ENCODE data around the gene TESK1. TPM values are rescaled to one million over a fixed set of nuclear protein-coding genes. Genes with fewer than 3 reads are reported as not detected.
"Not testable (repeated sequence)": the region's sequence is repeated elsewhere in the genome, so short reads cannot be mapped to it uniquely, and the experiment has no call there.

Gene TESK1
- polyA plus RNA-seq, 10 donors, result 30.3 to 41.7 (median 33.7) TPM

DNA sequence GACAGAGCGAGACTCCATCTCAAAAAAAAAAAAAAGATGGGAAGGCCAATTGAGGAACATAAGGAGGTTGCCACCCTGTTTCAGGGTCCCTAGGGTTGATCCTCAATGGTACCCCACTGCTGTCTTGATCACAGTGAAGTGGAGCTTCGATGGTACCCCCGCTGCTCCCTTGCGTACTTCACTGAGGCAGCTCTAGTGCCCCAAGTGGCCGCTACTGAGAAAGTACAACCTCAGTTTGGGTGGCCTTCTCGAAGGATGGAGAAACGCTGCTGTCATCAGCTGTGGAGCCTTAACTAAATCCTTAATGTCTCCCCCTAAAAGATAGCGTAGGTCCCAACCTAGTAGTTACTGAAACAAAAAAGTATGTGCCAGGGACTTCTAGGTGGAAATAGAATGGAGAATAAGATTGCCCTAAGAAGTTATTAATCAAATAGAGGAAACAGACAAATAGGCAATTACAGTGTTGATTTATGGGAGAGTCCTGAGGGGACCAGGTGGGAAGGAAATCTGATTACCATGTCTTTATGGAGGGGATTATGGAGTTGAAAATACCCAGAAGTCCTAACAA lies 6.3 kb downstream of the TESK1 start:
- peak in 1 of 3 donors; percentile 49 for DNase-seq

DNA sequence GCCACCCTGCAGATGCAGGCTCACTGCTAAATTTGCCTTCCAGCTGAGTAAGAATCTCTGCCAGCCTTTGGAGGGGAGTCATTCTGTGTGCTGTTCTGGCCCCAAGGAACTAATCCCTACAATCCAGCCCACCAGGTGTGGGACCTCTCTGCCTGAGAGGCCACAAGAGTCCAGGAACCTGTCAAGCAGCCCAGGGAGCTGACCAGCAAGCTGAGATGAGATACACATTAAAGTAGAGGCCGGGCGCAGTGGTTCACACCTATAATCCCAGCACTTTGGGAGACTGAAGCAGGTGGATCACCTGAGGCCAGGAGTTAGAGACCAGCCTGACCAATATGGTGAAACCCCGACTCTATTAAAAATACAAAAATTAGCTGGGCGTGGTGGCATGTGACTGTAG lies 7.0 kb downstream of the TESK1 start:
- DNase-seq, result not testable (repeated sequence)

DNA sequence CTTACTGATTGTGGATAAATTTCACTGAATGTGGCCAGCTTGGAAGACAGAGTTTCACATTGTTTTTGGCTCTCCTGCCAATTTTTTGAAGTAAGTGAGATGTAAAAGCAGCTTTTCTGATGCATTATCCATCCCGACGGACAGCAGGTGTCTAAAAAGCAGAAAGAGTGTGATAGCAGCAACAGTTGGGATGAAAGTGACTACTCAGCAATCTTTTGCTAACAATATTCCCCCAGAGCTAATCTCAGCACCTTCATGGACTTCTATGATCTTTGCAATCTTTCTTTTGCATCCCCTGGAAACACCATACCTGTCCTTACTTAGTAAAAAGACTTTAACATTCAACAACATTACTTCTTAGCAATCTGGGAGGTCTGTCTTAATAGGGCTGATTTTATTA lies 7.8 kb downstream of the TESK1 start:
- no peak for DNase-seq

- no peak for DNase-seq
These were observed 11.1 kb downstream of the TESK1 start for GRCh38 chr9:35615981-35616680.

DNA sequence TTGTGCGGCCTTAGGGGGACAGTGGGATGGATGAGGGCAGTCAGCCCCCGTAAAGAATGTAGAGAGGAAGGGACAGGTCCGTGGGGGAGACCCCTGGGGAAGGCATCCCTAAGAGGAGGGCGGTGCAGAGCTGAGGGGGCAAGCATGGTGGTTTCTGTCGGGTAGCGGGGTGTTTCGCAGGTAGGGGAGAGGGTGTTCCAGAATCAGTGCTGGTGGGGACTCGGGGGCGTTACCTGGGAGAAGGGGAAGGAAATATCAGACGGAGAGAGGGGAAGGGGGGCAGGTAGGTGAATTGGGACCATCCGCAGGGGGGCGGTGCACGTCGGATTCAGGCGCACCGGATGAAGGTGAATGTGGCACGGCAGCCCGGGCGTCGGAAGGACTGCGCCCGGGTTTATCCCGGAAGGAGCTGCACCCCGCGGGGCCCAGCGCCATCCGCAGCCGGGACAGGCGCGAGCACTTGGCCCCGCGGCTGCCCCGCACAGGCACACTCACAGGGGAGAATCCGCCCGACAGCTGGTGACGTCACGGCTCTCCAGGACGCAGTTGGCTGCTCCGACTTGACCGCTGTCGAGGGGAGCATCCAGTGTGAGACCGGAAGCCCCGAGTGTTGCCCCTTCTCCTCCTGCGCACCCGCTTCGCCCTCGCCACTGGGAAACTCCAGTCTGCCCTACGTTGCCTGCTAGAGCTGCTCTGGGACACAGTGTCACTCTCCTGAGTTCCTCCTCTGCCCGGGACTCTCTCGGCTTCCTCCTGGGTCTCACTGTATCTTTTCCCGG lies 11.8 kb downstream of the TESK1 start:
- peak in 1 of 3 donors; percentile 69 for DNase-seq

- DNase-seq, result no peak
These were observed 12.5 kb downstream of the TESK1 start for GRCh38 chr9:35617548-35617947.

DNA sequence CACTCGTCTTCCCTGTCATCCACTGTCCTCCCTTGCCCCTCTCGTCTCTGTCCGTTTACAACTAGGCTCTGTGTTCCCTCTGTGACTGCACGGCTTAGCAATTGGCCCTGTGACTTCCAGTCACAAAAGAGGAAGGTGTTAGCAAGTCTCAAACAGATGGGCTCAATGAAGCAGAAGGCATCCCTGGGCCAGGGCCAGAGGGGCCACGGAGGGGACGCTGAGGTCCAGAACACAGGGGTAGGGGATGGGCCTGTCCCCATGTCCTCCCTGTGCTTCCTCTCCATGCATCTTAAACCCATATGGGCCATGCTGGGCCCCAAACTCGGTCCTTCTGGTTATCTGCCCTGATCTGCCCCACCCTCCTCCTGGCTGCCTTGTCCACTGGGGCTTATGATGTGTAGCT lies 13.3 kb downstream of the TESK1 start, which contains the start of gene CD72:
Gene CD72 (minus strand): TSS at position 89 of the 403 bp plus-strand sequence. CDS start 110 bp downstream, outside the sequence.
- DNase-seq, result no peak

DNA sequence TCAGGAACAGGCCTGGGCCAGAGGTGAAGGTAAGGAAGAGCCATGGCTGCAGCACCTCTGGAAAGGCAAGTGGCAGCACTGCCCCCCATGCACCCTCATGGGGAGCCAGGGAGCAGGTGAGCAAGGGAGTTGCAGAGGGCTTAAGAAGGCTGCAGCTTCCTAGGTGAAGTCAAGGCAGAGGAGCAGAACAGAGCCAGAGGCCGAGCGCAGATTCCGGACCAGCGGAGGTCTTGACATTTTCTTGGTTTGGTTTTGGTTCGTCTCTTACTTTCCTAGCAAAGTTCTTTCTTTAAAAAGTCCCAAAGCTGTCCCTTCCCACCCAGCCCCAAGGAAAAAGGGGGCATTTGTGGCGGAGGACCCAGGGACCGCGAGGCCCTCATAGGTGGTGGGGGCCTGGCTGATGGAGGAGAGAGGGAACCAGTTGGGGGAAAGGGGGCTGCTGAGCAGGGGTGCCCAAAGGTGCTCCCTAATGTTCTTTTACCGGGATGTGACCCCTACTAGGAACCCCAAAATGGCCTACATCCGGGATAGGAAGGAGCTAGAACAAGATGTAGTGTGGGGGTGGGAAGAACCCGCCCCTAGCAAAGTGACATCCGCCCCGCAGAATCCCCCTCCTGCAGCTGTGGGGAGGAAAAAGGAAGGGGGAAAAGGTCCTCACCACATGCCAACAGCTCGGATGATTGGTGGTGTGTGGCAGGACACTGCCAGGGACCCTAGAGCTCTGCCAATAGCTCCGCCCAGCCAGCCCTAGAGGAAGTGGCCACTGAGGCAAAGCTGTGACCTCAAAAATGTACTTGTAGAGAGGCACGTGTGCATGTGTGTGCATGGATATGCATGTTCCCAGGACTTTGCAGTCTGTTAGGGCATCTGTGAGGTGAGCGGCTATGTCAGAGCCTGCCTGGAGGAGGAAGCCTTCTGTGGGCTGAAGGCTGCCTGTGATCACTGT lies 14.1 kb downstream of the TESK1 start:
- no peak for DNase-seq

DNA sequence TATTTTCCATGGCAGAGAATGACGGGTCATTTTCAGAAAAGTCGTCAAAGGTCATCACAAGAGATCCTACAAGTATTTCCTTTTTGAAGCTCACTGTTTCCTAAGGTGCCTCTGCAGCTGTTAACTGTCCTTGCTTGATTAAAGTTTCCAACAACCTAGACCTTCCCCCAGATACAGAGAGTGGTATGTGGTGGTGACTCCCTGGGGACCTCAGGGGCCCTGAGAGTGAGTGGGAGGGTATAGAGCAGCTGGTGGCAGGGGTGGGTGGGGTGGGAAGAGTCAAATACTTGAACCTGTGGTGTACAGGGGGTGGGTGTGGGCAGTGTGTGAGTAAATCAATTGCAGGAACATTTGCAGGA lies 14.7 kb downstream of the TESK1 start:
- DNase-seq, result no peak

GRCh38 chr9:35627575-35627974 lies 22.5 kb downstream of the TESK1 start:
- DNase-seq, result no peak

DNA sequence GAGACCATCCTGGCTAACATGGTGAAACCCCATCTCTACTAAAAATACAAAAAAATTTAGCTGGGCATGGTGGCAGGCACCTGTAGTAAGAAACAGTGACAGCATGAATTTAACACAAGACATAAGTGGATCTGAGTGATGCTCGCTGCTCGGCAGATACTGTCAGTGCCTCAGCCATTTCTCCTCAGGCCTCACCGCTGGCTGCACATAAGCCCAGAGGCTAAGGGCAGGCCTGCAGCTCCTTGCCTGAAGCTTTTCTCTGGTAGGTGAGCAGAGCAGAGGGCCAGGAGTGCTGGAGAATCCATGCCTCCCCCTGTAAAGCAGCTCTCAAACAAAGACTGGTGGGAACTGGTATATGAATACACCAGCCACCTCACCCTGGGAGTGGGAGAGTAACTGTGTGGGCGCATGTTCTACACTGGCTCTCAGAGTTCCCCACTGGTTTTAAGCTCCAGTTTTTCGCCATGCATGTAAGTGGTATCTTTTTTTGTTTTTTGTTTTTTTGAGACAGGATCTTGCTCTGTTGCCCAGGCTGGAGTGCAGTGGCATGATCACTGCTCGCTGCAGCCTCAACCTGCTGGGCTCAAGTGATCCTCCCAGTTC lies 23.4 kb downstream of the TESK1 start:
- DNase-seq, result no peak

GRCh38 chr9:35629597-35629996 lies 24.5 kb downstream of the TESK1 start:
- DNase-seq, result no peak

- no peak for DNase-seq
These were observed 30.7 kb downstream of the TESK1 start for GRCh38 chr9:35635730-35636129.

- no peak for DNase-seq
These were observed 31.2 kb downstream of the TESK1 start for GRCh38 chr9:35636135-35636876.

DNA sequence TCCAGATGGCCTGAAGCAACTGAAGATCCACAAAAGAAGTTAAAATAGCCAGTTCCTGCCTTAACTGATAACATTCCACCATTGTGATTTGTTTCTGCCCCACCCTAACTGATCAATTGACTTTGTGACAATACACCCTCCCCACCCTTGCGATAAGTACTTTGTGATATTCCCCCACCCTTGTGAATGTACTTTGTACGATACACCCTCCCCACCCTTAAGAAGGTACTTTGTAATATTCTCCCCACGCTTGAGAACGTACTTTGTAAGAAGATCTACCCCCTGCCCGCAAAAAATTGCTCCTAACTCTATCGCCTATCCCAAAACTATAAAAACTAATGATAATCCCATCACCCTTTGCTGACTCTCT lies 31.8 kb downstream of the TESK1 start:
- DNase-seq, result not testable (repeated sequence)

DNA sequence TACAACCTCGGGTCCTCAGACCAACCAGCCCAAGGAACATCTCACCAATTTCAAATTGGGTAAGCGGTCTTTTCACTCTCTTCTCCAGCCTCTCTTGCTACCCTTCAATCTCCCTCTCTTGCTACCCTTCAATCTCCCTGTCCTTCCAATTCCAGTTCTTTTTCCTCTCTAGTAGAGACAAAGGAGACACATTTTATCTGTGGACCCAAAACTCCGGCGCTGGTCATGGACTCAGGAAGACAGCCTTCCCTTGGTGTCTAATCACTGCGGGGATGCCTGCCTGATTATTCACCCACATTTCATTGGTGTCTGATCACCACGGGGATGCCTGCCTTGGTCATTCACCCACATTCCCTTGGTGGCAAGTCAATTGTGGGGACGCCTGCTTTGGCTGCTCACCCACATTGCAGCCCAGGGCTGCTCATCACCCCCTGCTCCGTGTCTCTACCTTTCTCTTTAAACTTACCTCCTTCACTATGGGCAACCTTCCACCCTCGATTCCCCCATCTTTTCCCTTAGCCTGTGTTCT lies 32.4 kb downstream of the TESK1 start:
- not testable (repeated sequence) for DNase-seq

- DNase-seq, result not testable (repeated sequence)
These were observed 33.7 kb downstream of the TESK1 start for GRCh38 chr9:35638751-35639150.

DNA sequence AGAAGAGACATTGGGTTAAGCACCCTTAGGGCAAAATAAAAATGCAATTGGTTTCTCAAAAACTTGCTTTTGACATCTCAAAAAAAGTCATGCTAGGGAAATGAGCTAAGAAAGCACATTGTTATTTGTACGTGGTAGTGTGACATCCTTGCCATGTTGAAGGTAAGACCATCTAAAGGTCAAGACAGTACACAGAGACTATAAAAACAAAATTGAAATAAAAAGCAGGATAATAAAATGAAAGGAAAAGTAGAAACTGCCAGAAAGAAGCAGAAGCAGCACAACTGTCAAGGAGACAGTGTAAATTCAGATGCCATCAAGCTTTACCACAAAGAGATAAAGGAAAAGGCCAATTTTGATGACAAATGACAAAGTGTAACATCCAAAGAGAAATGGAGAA lies 34.2 kb downstream of the TESK1 start:
- DNase-seq, result not testable (repeated sequence)

DNA sequence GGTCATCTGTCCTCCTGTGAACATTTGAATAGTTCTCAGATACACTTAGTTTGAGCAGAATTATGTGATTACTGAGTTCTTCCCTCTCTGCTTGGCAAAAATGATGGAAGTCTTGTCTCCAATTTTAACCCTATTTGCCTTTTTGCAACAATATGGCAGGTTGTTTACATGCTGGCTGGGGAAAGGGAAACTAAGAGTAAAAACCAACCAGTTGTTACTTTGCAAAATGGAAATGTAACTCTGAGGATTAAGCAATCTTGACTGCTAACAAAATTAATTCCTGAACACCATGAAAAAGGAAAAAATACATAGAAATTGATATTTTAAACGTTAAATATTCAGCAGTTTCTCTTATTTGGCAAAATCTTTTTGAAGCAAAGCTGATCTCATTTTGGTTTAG lies 34.6 kb downstream of the TESK1 start:
- DNase-seq, result no peak

- not testable (repeated sequence) for DNase-seq
These were observed 35.4 kb downstream of the TESK1 start for GRCh38 chr9:35640431-35640830.
